ENCODE results near the gene KREMEN2.

DNA sequence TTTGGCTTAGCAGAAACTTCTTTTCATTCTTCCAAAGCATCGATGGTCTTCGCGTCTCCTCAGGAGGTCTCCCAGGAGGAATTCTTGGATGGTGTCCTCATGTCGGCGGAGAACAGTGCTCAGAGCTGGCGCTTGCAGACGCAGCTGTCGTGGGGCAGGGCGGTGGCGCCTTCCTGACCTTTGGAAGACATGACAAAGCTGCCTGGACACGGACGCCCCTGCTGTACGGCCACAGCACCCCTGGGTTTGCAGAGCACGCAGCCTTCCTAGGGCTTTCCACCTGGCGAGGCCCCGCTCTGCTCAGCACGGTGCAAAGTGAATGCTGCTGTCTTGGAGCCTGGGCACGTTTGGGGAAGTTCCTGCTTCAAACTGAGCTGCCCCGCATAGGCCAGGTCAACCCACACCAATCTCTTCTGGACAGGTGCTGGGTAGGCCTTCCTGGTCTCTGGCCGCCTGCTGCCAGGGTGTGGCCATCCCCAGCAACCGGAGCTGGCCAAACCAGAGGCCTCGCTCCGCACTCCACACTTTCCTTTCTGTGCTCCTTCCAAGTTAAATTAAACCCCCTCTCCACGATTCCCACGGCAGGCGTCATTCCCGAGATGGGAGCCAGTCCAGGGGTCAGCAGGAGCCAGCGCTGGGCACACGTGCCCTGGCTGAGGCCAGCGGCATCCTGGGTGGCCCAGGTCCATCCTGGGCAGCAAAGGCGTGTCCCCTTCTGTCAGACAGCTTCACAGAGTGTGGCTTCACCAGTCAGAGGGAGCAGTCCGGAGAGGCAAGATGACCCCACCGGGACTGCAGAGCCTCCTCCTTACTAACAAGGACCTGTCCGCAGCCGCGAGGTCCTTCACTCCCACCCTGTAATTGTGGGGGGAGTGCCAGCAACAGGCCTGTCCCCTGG lies 15.0 kb upstream of the KREMEN2 start:
- TF ChIP-seq, protein P1, sequence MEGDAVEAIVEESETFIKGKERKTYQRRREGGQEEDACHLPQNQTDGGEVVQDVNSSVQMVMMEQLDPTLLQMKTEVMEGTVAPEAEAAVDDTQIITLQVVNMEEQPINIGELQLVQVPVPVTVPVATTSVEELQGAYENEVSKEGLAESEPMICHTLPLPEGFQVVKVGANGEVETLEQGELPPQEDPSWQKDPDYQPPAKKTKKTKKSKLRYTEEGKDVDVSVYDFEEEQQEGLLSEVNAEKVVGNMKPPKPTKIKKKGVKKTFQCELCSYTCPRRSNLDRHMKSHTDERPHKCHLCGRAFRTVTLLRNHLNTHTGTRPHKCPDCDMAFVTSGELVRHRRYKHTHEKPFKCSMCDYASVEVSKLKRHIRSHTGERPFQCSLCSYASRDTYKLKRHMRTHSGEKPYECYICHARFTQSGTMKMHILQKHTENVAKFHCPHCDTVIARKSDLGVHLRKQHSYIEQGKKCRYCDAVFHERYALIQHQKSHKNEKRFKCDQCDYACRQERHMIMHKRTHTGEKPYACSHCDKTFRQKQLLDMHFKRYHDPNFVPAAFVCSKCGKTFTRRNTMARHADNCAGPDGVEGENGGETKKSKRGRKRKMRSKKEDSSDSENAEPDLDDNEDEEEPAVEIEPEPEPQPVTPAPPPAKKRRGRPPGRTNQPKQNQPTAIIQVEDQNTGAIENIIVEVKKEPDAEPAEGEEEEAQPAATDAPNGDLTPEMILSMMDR (IDR thresholded peaks at IDR 0.05), result no peak
- TF ChIP-seq POLR2A (IDR thresholded peaks at IDR 0.05), result no peak

Data from Peyer's patch (tissue), 4 donors.